ENCODE data around the gene NPHP4. TPM values are rescaled to one million over a fixed set of nuclear protein-coding genes. Genes with fewer than 3 reads are reported as not detected.

Gene NPHP4
- total RNA-seq, 2 experiments from 2014 or later, result 6.2 to 7.7 TPM

DNA sequence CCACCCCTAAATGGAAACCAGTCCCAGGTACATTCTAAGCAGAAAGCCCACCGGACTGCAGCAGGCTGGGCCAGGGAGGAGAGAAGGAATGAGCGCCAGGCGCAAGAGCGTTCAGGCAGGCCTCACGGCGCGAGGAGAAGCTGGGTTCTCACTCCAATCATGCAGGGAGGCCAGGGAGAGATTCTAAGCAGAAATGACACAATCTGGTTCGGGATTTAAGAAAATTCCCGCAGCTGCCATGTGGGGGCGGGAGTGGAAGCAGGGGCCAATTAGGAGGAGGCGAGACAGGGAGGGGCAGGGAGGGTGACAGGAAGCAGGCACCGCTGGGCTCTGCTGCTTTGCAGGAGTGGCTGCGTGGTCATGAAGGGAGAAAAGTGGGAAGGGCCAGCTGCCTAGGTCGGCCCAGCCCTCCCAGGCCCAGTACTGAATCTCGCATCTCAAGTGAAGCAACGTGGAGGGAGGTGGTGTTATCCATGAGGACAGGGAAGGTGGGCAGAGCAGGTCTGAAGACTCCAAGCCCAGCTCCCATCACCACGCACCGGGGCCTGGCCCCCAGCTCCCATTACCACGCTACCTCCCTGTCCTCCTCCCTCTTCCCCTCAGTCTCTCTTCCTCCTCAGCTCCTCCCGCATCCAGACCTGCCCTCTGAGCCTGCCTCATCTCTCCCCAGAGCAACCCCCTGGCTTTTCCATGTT is 11.8 kb downstream of the NPHP4 start:
- H3K4me1 ChIP-seq (ENCODE audit: insufficient read depth, low read length), result peaks cover 2% of the 10 kb centered on the region
- H3K4me1 Mint-ChIP-seq (ENCODE audit: low read depth), result peaks cover 3% of the 10 kb centered on the region
- H3K4me3 Mint-ChIP-seq, result no peak overlapping the region
- ATAC-seq (ENCODE audit: poor library complexity) (no peak), DNase-seq (peak in 1 of 14 experiments; percentile 21)
- H3K36me3 ChIP-seq (ENCODE audit: insufficient read depth, low read length), result no peaks in the 10 kb centered on the region
- no peaks in the 10 kb centered on the region for H3K9me3 ChIP-seq (ENCODE audit: control insufficient read depth in 1 of 2, insufficient read depth in 1 of 2, low read length in 2 of 2)
- CTCF ChIA-PET, result no interaction called here
- no peaks in the 10 kb centered on the region for H3K9me3 Mint-ChIP-seq
- intact Hi-C loops (cut with DNase I, micrococcal nuclease), result no loop called here
- H3K27me3 Mint-ChIP-seq, result no peaks in the 10 kb centered on the region
- H3K27ac Mint-ChIP-seq, result peak overlapping the region; percentile 36
- H3K4me3 ChIP-seq (ENCODE audit: low read length), result no peak overlapping the region
- POLR2A ChIA-PET, result no interaction called here
- peaks cover 13% of the 10 kb centered on the region for H3K36me3 Mint-ChIP-seq (ENCODE audit: low read depth)
- no peaks in the 10 kb centered on the region for H3K27me3 ChIP-seq (ENCODE audit: control insufficient read depth in 1 of 2, insufficient read depth in 2 of 2, low read length in 2 of 2)
- no peak overlapping the region for H3K27ac ChIP-seq (ENCODE audit: low read depth in 1 of 2, low read length in 2 of 2)
- TF ChIP-seq, protein P1, sequence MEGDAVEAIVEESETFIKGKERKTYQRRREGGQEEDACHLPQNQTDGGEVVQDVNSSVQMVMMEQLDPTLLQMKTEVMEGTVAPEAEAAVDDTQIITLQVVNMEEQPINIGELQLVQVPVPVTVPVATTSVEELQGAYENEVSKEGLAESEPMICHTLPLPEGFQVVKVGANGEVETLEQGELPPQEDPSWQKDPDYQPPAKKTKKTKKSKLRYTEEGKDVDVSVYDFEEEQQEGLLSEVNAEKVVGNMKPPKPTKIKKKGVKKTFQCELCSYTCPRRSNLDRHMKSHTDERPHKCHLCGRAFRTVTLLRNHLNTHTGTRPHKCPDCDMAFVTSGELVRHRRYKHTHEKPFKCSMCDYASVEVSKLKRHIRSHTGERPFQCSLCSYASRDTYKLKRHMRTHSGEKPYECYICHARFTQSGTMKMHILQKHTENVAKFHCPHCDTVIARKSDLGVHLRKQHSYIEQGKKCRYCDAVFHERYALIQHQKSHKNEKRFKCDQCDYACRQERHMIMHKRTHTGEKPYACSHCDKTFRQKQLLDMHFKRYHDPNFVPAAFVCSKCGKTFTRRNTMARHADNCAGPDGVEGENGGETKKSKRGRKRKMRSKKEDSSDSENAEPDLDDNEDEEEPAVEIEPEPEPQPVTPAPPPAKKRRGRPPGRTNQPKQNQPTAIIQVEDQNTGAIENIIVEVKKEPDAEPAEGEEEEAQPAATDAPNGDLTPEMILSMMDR (IDR thresholded peaks at IDR 0.05), result no peak

DNA sequence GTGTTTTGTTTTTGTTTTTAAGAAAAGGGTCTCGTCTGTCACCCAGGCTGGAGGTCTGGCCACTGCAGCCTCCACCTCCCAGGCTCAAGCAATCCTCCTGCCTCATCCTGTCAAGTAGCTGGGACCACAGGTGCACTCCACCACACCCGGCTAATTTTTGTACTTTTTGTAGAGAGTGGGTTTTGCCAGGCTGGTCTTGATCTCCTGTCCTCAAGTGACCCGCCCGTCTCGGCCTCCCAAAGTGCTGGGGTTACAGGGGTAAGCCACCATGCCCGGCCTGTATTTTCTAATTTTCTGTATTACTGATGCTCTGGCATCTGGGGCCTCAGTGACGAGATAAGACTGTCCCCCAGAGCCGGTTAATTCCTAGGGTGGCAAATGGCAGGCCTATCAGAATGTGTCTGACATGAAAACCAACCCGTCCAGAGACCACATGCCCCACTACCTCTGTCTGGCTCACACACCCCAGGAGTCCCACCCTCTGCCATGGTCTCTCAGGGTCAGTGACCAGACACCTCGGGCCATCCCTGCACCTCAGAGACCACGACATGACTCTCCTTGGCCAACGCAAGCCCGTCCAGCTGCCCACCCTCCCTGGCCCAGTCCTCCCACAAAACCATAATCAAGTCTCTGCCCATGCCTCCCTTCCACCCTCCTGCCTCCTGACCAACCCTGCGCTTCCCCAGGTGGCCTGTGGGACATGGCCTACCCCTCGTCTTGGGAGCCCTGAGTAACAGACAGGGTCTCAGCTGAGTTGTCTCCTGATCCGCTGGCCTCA is 12.5 kb downstream of the NPHP4 start:
- peaks cover 13% of the 10 kb centered on the region for H3K36me3 Mint-ChIP-seq (ENCODE audit: low read depth)
- ATAC-seq (ENCODE audit: poor library complexity), result no peak
- ChIA-PET CTCF (no interaction called here), POLR2A (no interaction called here)
- no peak for DNase-seq
- H3K9me3 Mint-ChIP-seq, result no peaks in the 10 kb centered on the region
- intact Hi-C loops (cut with DNase I, micrococcal nuclease), result loop anchor here in 1 of 2 experiments (10.0 kb wide), 1 partner anchor 1325 kb away; the partner anchor contains the start of gene AJAP1
- H3K9me3 ChIP-seq (ENCODE audit: control insufficient read depth in 1 of 2, insufficient read depth in 1 of 2, low read length in 2 of 2), result no peaks in the 10 kb centered on the region
- TF ChIP-seq, protein P1 (IDR thresholded peaks at IDR 0.05), result no peak
- peaks cover 3% of the 10 kb centered on the region for H3K4me1 Mint-ChIP-seq (ENCODE audit: low read depth)
- H3K4me3 Mint-ChIP-seq, result no peak overlapping the region
- no peaks in the 10 kb centered on the region for H3K27me3 ChIP-seq (ENCODE audit: control insufficient read depth in 1 of 2, insufficient read depth in 2 of 2, low read length in 2 of 2)
- peaks cover 4% of the 10 kb centered on the region for H3K4me1 ChIP-seq (ENCODE audit: insufficient read depth, low read length)
- H3K27ac ChIP-seq (ENCODE audit: low read depth in 1 of 2, low read length in 2 of 2), result no peak overlapping the region
- no peaks in the 10 kb centered on the region for H3K36me3 ChIP-seq (ENCODE audit: insufficient read depth, low read length)
- no peak overlapping the region for H3K4me3 ChIP-seq (ENCODE audit: low read length)
- H3K27ac Mint-ChIP-seq, result peak overlapping the region; percentile 36
- no peaks in the 10 kb centered on the region for H3K27me3 Mint-ChIP-seq

DNA sequence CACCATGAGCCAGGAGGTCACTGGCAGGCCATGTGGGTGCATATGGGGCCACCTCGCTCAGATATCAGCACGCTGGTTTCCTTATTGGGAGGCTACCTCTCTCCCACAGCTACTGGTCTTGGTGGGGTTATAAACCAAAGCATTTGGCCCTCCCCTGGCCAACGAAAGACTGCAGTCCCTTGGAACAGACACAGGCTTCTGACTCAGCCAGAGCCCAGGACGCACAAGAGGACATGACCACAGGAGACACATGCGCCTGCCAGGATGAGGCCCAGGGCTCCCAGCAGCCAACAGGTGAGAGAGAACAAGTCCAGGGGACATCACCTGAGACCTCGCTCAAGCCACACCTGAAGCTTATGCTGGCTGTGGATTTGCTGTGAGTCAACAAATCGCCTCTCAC is 13.8 kb downstream of the NPHP4 start:
- Mint-ChIP-seq H3K4me1 (ENCODE audit: low read depth) (peaks cover 3% of the 10 kb centered on the region), H3K36me3 (ENCODE audit: low read depth) (peaks cover 13% of the 10 kb centered on the region), H3K9me3 (no peaks in the 10 kb centered on the region), H3K27ac (no peak overlapping the region), H3K4me3 (no peak overlapping the region), H3K27me3 (no peaks in the 10 kb centered on the region)
- Histone ChIP-seq H3K27me3 (ENCODE audit: control insufficient read depth in 1 of 2, insufficient read depth in 2 of 2, low read length in 2 of 2) (no peaks in the 10 kb centered on the region), H3K4me1 (ENCODE audit: insufficient read depth, low read length) (peaks cover 4% of the 10 kb centered on the region), H3K36me3 (ENCODE audit: insufficient read depth, low read length) (no peaks in the 10 kb centered on the region), H3K27ac (ENCODE audit: low read depth in 1 of 2, low read length in 2 of 2) (no peak overlapping the region), H3K9me3 (ENCODE audit: control insufficient read depth in 1 of 2, insufficient read depth in 1 of 2, low read length in 2 of 2) (no peaks in the 10 kb centered on the region), H3K4me3 (ENCODE audit: low read length) (no peak overlapping the region)
- no peak for ATAC-seq (ENCODE audit: poor library complexity)
- intact Hi-C loops (cut with DNase I, micrococcal nuclease), result loop anchor here in 1 of 2 experiments (10.0 kb wide), 1 partner anchor 1324 kb away; the partner anchor contains the start of gene AJAP1
- TF ChIP-seq, protein P1 (IDR thresholded peaks at IDR 0.05), result no peak
- DNase-seq, result peak in 1 of 14 experiments; percentile 28
- POLR2A ChIA-PET, result no interaction called here
- CTCF ChIA-PET, result no interaction called here

All from CD4-positive, alpha-beta T cell (primary cell).